Loucy (cell line): ENCODE results near the gene BCAS3.

ENCODE experiments used
- H2AFZ ChIP-seq: fragments of 200-600 bp; sonication (generic); 2 replicates; pipeline ENCODE4 v1.6.0; 2016; ENCODE audit warnings: antibody characterized with exemption, mild to moderate bottlenecking, low read length, moderate library complexity
- H3F3A ChIP-seq: fragments of 200-600 bp; 2 replicates; pipeline ENCODE4 v1.6.0; 2016; ENCODE audit warnings: antibody characterized with exemption, low read depth, mild to moderate bottlenecking
- H3K27me3 ChIP-seq: fragments of 200-600 bp; sonication (generic); 2 replicates; pipeline ENCODE4 v1.6.1; 2014; ENCODE audit warnings: low read length, mild to moderate bottlenecking; ENCODE audit not compliant: insufficient read depth, poor library complexity, severe bottlenecking
- H3K36me3 ChIP-seq: fragments of 200-600 bp; sonication (generic); 2 replicates; pipeline ENCODE4 v1.6.1; 2016; ENCODE audit warnings: low read length; ENCODE audit not compliant: insufficient read depth
- H3K4me1 ChIP-seq: fragments of 200-600 bp; sonication (generic); 2 replicates; pipeline ENCODE4 v1.5.1; 2014; ENCODE audit warnings: low read length, mild to moderate bottlenecking; ENCODE audit not compliant: insufficient read depth, poor library complexity, severe bottlenecking
- H3K4me2 ChIP-seq: fragments of 200-600 bp; sonication (generic); 2 replicates; pipeline ENCODE4 v1.6.0; 2014; ENCODE audit warnings: antibody characterized with exemption, low read length, low read depth, mild to moderate bottlenecking; ENCODE audit not compliant: poor library complexity, severe bottlenecking
- H3K4me3 ChIP-seq: fragments of 200-600 bp; sonication (generic); 2 replicates; pipeline ENCODE4 v1.5.1; 2014; ENCODE audit warnings: low read length, mild to moderate bottlenecking, mixed read lengths; ENCODE audit not compliant: poor library complexity, severe bottlenecking
- H3K79me2 ChIP-seq: fragments of 200-600 bp; sonication (generic); 2 replicates; pipeline ENCODE4 v1.6.1; 2014; ENCODE audit warnings: low read length; ENCODE audit not compliant: insufficient read depth
- H3K9ac ChIP-seq: fragments of 200-600 bp; sonication (generic); 2 replicates; pipeline ENCODE4 v1.6.0; 2014; ENCODE audit warnings: mild to moderate bottlenecking, low read depth, low read length, moderate library complexity; ENCODE audit not compliant: poor library complexity, severe bottlenecking
- H3K9me2 ChIP-seq: fragments of 200-600 bp; sonication (generic); replicated peaks from 2 replicates; pipeline ENCODE4 v1.6.1; 2016; ENCODE audit warnings: low read depth, low read length, mixed read lengths
- H3K9me3 ChIP-seq: fragments of 200-600 bp; sonication (generic); 2 replicates; pipeline ENCODE4 v1.6.1; 2014; ENCODE audit warnings: mild to moderate bottlenecking, antibody characterized with exemption, low read length, low read depth; ENCODE audit not compliant: insufficient read depth
- H4K20me1 ChIP-seq: fragments of 200-600 bp; sonication (generic); 2 replicates; pipeline ENCODE4 v1.6.0; 2014; ENCODE audit warnings: antibody characterized with exemption, low read length, mild to moderate bottlenecking; ENCODE audit not compliant: insufficient read depth, poor library complexity, severe bottlenecking
- EZH2phosphoT487 ChIP-seq: fragments of 200-600 bp; IDR thresholded peaks from 2 replicates; pipeline ENCODE4 v1.6.1; 2018; ENCODE audit warnings: antibody characterized with exemption, mild to moderate bottlenecking, moderate library complexity, borderline replicate concordance
- TF ChIP-seq, protein P1 (sequence below): fragments of 200-600 bp; sonication (generic); conservative IDR thresholded peaks from 2 replicates; pipeline ENCODE4 v1.5.1; 2014; ENCODE audit warnings: mild to moderate bottlenecking, antibody characterized with exemption, low read length

Gene BCAS3

DNA sequence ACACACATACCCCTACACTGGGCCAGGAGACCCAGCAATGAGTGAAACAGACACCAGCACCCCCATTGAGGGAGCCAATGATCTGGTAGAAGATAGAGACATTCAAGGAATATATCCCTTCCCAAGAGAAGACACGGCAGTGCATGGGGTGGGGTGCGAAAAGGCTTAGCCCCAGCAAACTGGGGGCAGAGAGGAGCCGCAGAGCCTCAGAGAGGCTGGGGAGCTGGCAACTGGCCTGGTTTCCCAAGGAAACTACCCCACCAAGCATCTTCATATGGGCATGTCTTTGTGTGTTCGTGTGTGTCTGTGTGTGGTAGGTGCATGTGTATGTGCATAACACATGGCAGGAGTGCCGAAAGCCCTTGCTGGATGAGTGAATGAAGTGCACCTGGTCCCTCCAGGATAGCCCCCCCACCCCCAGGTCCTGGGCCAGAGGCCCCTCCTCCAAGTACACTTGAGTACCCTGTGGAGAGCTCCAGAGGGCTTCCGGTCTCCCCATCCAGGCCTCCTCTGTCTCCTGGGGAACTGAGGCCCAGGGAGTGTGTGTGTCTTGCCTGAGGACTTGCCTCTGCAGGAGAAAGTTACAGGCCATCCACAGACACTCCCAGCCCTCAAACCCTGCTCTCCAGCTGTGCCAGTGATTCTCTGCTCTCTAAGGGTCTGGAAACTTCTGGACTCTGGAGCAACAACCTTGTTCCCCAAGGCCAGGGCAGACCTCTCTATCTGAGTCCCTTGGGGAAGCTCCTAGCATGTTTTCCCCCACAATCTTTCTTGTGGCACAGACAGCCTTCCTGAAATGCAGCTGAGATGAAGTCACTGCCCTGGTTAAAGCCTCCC lies 737.9 kb downstream of the BCAS3 start:
- H3K27me3 ChIP-seq, result no peaks in the 10 kb centered on the region
- no peaks in the 10 kb centered on the region for H3K79me2 ChIP-seq
- no peak for TF ChIP-seq EZH2phosphoT487
- TF ChIP-seq, protein P1, sequence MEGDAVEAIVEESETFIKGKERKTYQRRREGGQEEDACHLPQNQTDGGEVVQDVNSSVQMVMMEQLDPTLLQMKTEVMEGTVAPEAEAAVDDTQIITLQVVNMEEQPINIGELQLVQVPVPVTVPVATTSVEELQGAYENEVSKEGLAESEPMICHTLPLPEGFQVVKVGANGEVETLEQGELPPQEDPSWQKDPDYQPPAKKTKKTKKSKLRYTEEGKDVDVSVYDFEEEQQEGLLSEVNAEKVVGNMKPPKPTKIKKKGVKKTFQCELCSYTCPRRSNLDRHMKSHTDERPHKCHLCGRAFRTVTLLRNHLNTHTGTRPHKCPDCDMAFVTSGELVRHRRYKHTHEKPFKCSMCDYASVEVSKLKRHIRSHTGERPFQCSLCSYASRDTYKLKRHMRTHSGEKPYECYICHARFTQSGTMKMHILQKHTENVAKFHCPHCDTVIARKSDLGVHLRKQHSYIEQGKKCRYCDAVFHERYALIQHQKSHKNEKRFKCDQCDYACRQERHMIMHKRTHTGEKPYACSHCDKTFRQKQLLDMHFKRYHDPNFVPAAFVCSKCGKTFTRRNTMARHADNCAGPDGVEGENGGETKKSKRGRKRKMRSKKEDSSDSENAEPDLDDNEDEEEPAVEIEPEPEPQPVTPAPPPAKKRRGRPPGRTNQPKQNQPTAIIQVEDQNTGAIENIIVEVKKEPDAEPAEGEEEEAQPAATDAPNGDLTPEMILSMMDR, result no peak
- H3K9me3 ChIP-seq, result no peaks in the 10 kb centered on the region
- H3K36me3 ChIP-seq, result no peaks in the 10 kb centered on the region
- H3K9me2 ChIP-seq, result no peaks in the 10 kb centered on the region
- no peaks in the 10 kb centered on the region for H4K20me1 ChIP-seq
- H3K4me2 ChIP-seq, result no peak overlapping the region
- no peak overlapping the region for H3K4me3 ChIP-seq
- peaks cover 12% of the 10 kb centered on the region for H3K4me1 ChIP-seq
- H3K9ac ChIP-seq, result no peak overlapping the region
- no peaks in the 10 kb centered on the region for H3F3A ChIP-seq
- H2AFZ ChIP-seq, result no peak overlapping the region

DNA sequence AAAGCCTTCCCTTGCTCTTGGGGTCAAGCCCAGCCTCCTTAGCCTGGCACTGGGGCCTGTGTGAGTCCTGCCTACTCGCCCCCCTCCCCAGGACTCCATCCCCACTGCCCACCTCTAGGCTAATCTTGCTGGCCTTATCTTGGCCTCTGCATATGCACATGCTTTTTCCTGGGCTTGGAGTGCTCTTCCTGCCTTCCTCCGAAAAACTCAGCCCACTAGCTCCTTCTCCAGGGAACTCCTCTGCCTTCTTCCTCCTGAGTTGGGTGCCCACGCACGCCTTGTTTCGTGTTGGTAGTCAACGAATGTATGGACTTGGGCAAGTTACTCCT lies 738.5 kb downstream of the BCAS3 start:
- Histone ChIP-seq H3F3A (no peaks in the 10 kb centered on the region), H3K79me2 (no peaks in the 10 kb centered on the region), H3K9me2 (no peaks in the 10 kb centered on the region), H3K9me3 (no peaks in the 10 kb centered on the region), H3K4me2 (no peak overlapping the region), H3K36me3 (no peaks in the 10 kb centered on the region), H2AFZ (peak overlapping the region; percentile 51; the same call in 1 of the 2 replicates), H3K4me1 (peaks cover 12% of the 10 kb centered on the region), H3K9ac (no peak overlapping the region), H4K20me1 (no peaks in the 10 kb centered on the region), H3K27me3 (no peaks in the 10 kb centered on the region), H3K4me3 (no peak overlapping the region)
- TF ChIP-seq EZH2phosphoT487, result no peak
- TF ChIP-seq, protein P1, result no peak

DNA sequence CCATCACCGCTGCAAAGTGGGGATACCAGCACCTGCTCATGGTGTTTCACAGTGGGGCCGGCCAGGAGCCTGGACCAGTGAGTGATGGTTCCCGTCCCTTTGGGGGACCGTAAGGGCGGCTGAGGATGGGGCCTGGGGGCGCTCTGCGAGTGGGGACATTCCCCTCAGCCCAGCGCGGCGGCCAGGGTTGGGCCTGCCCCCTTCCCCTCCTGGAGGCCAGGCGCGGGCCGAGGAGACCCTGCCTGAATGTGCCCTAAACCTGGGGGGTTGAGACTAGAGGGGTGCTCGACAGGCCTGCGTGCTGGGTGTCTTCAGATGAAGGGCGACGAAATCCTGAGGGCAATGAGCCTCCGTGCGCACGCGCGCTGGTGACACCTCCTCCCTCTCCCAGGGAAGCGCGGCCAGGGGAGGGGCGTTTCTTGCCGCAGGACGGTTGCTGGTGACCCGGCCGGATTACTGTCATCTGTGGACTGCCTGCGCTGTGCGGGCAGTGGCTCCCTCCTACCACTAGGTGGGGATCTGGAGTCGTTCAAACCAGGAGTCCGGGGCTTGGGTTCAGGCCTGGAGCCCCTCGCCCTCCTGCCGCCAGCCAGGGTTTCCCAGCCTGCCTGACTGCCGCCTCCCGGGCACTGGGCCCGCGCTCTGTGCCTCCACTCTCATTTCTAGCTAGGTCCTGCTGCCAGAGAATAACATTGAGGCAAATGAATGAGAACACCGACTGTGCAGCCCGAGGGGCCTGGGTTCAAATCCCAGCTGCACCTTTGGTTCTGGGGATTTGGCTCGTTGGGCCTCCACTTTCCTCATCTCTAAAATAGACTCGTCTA lies 739.1 kb downstream of the BCAS3 start:
- Histone ChIP-seq H3K36me3 (no peaks in the 10 kb centered on the region), H3F3A (no peaks in the 10 kb centered on the region), H3K9me3 (no peaks in the 10 kb centered on the region), H3K9me2 (no peaks in the 10 kb centered on the region), H3K4me3 (no peak overlapping the region), H3K79me2 (no peaks in the 10 kb centered on the region), H2AFZ (peak overlapping the region; percentile 51; the same call in 1 of the 2 replicates), H3K27me3 (no peaks in the 10 kb centered on the region), H3K4me1 (peaks cover 12% of the 10 kb centered on the region), H3K4me2 (no peak overlapping the region), H3K9ac (no peak overlapping the region), H4K20me1 (no peaks in the 10 kb centered on the region)
- no peak for TF ChIP-seq EZH2phosphoT487
- TF ChIP-seq, protein P1, result peak; percentile 93
